Activated CD4-positive, alpha-beta T cell treated with anti-CD3 and anti-CD28 coated beads, Interleukin-10, Interleukin-2, amounts not matched to agents 100 ng/mL and 50 ng/mL, durations not matched to agents 16 hours and 8 hours (primary cell): ENCODE data around the gene CDKN2B-AS1.
A peak's percentile ranks its signal among the peaks of the same experiment; 100 is the strongest.
"Not testable (repeated sequence)": the region's sequence is repeated elsewhere in the genome, so short reads cannot be mapped to it uniquely, and the experiment has no call there.

Experiments
- DNase-seq: peaks from one replicate; pipeline ENCODE4 v3.0.0-alpha.2; 2020

CDKN2B-AS1 gene

DNA sequence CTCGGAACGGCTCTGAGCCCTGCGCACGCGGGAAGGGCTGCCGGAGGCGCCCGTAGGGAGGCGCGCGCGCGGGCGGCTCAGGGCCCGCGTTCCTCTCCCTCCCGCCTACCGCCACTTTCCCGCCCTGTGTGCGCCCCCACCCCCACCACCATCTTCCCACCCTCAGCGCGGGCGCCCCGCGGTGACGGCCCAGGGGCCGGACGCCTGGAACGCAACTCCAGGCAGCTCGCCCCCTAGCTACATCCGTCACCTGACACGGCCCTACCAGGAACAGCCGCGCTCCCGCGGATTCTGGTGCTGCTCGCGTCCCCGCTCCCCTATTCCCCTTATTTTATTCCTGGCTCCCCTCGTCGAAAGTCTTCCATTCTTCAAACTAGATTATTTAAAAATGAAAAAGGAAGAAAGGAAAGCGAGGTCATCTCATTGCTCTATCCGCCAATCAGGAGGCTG is at the start of gene CDKN2B-AS1:
CDKN2B-AS1 (plus strand) TSS at position 236 of the 450 bp plus-strand sequence.
- DNase-seq: peak; percentile 55

DNA sequence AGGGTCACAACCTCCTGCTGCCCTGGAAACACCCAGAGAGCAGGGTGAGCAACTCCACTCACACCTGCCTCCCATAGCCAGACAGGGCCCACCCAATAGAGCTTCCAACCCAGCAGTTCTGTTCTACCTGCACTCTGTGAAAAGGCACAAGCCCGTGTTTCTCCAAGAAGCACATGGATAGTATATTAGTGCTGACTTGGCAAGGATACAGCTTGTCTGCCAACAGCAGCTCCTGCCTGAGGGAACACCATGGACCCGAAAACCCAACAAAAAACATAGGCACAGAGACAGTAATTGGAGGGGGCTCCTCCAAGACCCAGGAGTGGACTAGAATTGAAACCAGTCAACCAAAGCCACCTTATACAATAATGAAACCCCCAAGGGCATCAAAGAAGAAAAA is 49.0 kb upstream of the CDKN2B-AS1 start:
- DNase-seq: no peak

DNA sequence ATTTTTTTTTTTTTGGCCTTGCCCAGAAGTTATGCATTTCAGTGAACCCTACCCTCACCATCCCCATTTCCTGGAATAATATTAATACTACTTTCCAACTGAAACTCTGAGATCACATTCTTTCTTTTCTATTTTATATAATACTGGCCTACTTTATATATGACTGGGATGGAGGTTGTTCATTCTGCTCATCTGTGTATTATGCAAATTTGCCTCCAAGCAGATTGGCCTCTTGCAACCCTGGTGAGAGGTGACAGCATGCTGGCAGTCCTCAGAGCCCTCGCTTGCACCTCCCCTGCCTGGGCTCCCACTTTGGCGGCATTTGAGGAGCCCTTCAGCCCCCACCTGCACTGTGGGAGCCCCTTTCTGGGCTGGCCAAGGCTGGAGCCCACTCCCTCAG is 35.8 kb upstream of the CDKN2B-AS1 start:
- no peak for DNase-seq

- not testable (repeated sequence) for DNase-seq
Observed at GRCh38 chr9:21959268-21959667, 35.3 kb upstream of the CDKN2B-AS1 start.

DNA sequence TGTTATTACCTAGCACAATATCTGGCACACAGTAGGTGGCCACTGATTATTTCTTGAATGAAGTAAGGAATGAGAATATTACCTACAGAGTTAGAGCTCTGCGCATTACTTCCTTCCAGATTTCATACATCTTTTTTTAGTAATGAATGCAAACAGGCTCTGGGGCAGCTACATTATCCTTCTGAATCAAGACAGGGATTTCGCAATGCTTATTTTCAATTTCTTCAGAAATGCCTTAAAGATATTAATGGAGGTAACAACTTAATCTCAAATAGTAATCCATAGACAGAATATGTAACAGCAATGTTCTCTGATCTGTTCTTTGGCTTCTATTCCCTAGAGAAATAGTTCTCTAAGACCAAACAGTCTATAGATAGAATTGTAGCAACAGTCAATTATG is 33.0 kb upstream of the CDKN2B-AS1 start:
- no peak for DNase-seq

- peak; percentile 65 for DNase-seq
Observed at GRCh38 chr9:21964925-21965385, 29.6 kb upstream of the CDKN2B-AS1 start.

DNA sequence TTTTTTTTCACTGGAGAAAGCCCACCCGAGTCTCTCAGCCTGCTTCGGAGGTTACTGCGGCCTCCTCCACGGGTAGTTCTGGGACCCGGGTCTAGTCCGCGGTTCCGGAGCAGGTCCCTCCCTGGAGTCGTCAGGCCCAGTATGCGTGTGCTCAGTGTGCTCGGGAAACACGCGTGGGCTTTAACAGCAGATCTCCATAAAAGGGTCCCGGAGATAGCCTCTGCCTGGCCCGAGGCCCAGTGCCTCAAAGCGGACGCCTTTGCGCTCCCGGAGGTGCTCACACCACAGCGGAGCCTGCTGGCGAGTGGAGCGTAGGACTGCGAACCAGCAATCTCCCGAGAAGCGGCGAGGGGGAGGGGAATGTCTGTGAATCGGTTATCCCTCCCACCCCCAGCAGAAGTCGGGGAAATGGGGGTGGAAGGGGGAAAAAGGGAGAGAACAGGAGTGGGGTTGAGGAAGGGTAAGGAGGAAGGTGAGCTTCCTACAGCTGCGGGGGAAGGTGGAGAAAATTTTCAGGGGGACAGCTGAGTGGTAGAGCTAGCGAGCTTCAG is 29.1 kb upstream of the CDKN2B-AS1 start:
- DNase-seq: peak; percentile 62

GRCh38 chr9:21966140-21966851 is 28.3 kb upstream of the CDKN2B-AS1 start:
- DNase-seq: no peak

GRCh38 chr9:21967169-21967568 is 27.4 kb upstream of the CDKN2B-AS1 start:
- no peak for DNase-seq

- no peak for DNase-seq
Observed at GRCh38 chr9:21967702-21968101, 26.9 kb upstream of the CDKN2B-AS1 start.

GRCh38 chr9:21968331-21969010 is 26.1 kb upstream of the CDKN2B-AS1 start:
- DNase-seq: no peak

DNA sequence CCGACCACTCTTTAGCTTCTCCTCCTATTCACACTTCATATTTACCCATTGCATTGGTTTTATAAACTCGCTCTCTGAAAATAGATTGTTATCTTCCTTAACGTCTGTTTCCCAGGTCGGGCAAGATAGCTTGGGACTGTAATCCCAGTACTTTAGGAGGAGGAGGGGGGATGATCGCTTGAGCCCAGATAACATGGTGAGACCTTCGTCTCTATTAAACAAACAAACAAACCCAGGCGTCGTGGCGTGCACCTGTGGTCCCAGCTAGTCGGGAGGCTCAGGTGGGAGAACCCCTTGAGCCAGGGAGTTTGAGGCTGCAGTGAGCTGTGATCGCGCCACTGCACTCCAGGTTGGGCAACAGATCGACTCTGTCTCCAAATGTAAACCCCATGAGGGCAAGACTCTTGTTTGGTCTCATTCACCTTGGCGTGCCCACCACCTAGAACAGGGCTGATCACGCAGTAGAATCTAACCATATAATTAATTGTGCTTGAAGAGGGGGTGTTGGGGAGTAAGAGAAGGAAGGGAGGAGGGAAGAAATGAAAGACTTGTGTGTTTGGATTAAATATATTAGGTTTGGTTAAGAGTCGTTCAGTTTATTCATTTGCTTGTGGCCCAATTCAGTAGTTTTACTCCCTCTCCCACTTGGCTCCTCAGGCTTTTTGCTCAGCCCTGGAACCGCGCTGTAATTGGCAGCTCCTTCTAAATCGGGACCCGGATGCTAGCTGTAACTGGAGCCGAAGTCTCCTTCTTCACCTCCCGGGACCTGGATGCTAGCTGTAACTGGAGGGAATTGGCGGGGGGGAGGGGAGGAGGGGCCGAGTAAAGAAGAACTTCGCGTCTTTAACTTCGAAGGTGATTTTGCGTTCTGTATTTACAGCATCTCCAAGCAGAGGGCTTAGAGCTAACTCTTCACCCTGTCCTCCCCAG is 25.3 kb upstream of the CDKN2B-AS1 start:
- no peak for DNase-seq

- no peak for DNase-seq
Observed at GRCh38 chr9:21969951-21970799, 24.4 kb upstream of the CDKN2B-AS1 start.

GRCh38 chr9:21970800-21971640 is 23.6 kb upstream of the CDKN2B-AS1 start:
- DNase-seq: no peak

DNA sequence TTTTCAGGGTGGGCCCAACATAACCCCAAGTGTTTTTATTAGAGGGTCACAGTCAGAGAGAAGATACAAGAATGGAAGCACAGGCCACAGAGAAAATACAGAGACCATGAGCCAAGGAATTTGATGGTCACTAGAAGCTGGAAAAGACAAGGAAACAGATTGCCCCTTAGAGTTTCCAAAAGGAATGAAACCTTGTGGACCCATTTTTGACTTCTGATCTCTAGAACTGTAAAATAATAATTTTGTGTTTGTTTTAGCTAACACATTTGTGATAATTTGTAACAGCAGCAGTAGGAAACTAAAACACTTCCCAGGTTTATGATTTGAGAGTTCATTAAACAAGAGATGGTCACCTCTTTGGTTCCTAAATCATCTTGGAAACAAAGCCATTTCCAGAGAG is 22.2 kb upstream of the CDKN2B-AS1 start:
- no peak for DNase-seq

- no peak for DNase-seq
Observed at GRCh38 chr9:21974343-21974721, 20.3 kb upstream of the CDKN2B-AS1 start.

- peak; percentile 34 for DNase-seq
Observed at GRCh38 chr9:21974722-21975409, 19.7 kb upstream of the CDKN2B-AS1 start.

- DNase-seq: no peak
Observed at GRCh38 chr9:21976334-21976875, 18.2 kb upstream of the CDKN2B-AS1 start.

GRCh38 chr9:21982391-21982790 is 12.2 kb upstream of the CDKN2B-AS1 start:
- no peak for DNase-seq
